Adrenal gland (tissue), 5 donors: Measurements from ENCODE around the gene GUK1.

Experiments used
- POLR2A ChIP-seq, 2 donors: fragments of 450-650 bp; IDR thresholded peaks; one replicate each; pipeline ENCODE4 v1.6.1; 2017; ENCODE audit warnings: antibody characterized with exemption in 2 of 2, mild to moderate bottlenecking in 2 of 2, moderate library complexity in 1 of 2
- TF ChIP-seq, protein P1 (sequence below), 6 experiments: fragments of 450-650 bp in 4 of 6; fragments of 200-600 bp in 2 of 6; sonication (generic) in 1 of 6; IDR thresholded peaks; 1 replicate in 5 of 6; 2 replicates in 1 of 6; pipeline versions ENCODE4 v1.5.1 to v1.8.0; 2016 to 2021; ENCODE audit warnings: antibody characterized with exemption in 6 of 6, mild to moderate bottlenecking in 2 of 6, moderate library complexity in 1 of 6
- donor health status: DM: no; HTN: no; CAD: no.

DNA sequence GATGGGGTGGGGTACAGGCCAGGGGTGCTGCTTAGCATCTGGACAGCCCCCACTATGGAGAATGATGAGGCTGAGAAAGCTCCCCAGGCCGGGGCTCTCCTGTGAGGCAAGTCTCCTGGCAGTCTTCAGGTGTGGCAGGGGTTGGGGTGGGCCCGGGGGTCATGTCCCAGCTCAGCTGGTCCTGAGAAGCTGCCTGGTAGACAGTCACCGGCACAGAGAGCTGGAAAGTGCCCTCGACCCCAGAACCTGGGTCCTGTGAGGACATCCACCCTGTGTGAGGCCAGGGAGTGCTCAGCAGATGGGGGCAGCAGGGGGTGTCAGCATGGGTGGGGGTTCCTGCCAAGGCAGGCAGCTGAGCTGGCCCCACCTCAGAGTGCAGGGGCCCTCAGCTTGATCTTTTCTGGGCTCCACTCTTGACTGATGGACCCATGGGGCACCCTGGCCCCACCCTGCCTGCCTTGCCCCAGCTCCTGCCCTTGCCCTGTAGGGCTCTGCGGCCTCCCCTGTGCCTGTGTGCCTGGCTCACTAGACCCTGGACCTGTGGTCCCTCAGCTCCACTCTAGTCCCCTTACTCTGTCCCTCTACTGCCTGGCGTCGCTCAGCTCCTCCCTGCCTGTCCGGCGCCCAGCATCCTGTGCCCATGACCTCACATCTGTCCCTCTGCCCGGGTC, 31.3 kb downstream of the GUK1 start:
- TF ChIP-seq, protein P1, sequence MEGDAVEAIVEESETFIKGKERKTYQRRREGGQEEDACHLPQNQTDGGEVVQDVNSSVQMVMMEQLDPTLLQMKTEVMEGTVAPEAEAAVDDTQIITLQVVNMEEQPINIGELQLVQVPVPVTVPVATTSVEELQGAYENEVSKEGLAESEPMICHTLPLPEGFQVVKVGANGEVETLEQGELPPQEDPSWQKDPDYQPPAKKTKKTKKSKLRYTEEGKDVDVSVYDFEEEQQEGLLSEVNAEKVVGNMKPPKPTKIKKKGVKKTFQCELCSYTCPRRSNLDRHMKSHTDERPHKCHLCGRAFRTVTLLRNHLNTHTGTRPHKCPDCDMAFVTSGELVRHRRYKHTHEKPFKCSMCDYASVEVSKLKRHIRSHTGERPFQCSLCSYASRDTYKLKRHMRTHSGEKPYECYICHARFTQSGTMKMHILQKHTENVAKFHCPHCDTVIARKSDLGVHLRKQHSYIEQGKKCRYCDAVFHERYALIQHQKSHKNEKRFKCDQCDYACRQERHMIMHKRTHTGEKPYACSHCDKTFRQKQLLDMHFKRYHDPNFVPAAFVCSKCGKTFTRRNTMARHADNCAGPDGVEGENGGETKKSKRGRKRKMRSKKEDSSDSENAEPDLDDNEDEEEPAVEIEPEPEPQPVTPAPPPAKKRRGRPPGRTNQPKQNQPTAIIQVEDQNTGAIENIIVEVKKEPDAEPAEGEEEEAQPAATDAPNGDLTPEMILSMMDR (IDR thresholded peaks at IDR 0.05): no peak
- TF ChIP-seq POLR2A (IDR thresholded peaks at IDR 0.05): no peak
